K562 (cell line): Measurements from ENCODE around the gene ZFX. TPM values are rescaled to one million over a fixed set of nuclear protein-coding genes. Genes with fewer than 3 reads are reported as not detected.

Experiments used
- ATAC-seq: fragments of 200-7000 bp; cut with Tn5 transposase; 3 replicates; pipeline ENCODE4 v1.9.1; 2020; ENCODE audit warnings: moderate library complexity
- BruUV-seq: library from RNA; stranded (reverse); fragments of 400-500 nt; replicated peaks from 2 replicates; lab custom pipeline; 2021; lab: Mats Ljungman, UMichigan
- CTCF ChIA-PET: fragments of 300-600 bp; formaldehyde crosslinking; extraction: SDS; loops from one replicate; lab custom pipeline; 2021; ENCODE audit warnings: low intra/inter-chr PET ratio; lab: Yijun Ruan, JAX
- POLR2A ChIA-PET: fragments of 300-600, 350-650 bp; sonication (Branson Sonifier 250); formaldehyde crosslinking; extraction: SDS; loops from one replicate; lab custom pipeline; 2021; ENCODE audit warnings: antibody characterized with exemption, inconsistent platforms; lab: Yijun Ruan, JAX
- DNase-seq, 4 experiments: peaks; one replicate each; pipeline versions ENCODE4 v3.0.0 to v3.0.0-alpha.2; 2011 to 2018; ENCODE audit warnings: low spot score in 3 of 4, mixed read lengths in 3 of 4; ENCODE audit errors: extremely low read depth in 1 of 4
- FAIRE-seq: peaks from 2 replicates; lab custom pipeline; 2011; peaks lifted over from hg19 to GRCh38; lab: Jason Lieb, UNC
- H2AFZ ChIP-seq: 2 replicates; pipeline ENCODE4 v1.6.0; 2011; ENCODE audit warnings: low read depth, low read length, control low read depth, inconsistent platforms
- H3K27ac ChIP-seq: fragments of 200-600 bp; 3 replicates; pipeline ENCODE4 v1.8.0; 2011; ENCODE audit warnings: low read depth, mild to moderate bottlenecking, control low read depth, inconsistent platforms, low read length, moderate library complexity, mixed read lengths; ENCODE audit errors: extremely low read depth
- H3K27me3 ChIP-seq, 2 experiments: fragments of 300-600 bp in 1 of 2; 2 replicates in 1 of 2; 3 replicates in 1 of 2; pipeline versions ENCODE4 v1.6.0 to v1.8.0; 2011; ENCODE audit warnings: inconsistent platforms in 2 of 2, low read length in 2 of 2, mild to moderate bottlenecking in 1 of 2, mixed read lengths in 1 of 2, moderate library complexity in 1 of 2; ENCODE audit not compliant: control insufficient read depth in 2 of 2, insufficient read depth in 2 of 2
- H3K36me3 ChIP-seq: fragments of 300-600 bp; 3 replicates; pipeline ENCODE4 v1.8.0; 2011; ENCODE audit warnings: mild to moderate bottlenecking, low read length, inconsistent platforms; ENCODE audit not compliant: control insufficient read depth, insufficient read depth
- H3K4me1 ChIP-seq, 2 experiments: fragments of 200-600 bp in 1 of 2; replicated peaks in 1 of 2; 2 replicates in 1 of 2; 3 replicates in 1 of 2; pipeline versions ENCODE4 v1.5.1 to v1.8.0; 2011; ENCODE audit warnings: inconsistent platforms in 2 of 2, low read length in 2 of 2, mild to moderate bottlenecking in 1 of 2, mixed read lengths in 1 of 2, moderate library complexity in 1 of 2; ENCODE audit not compliant: control insufficient read depth in 2 of 2, insufficient read depth in 2 of 2
- H3K4me2 ChIP-seq: 2 replicates; pipeline ENCODE4 v1.6.1; 2011; ENCODE audit warnings: low read length, control low read depth, inconsistent platforms, mixed read lengths; ENCODE audit not compliant: insufficient read depth
- H3K4me3 ChIP-seq: fragments of 200-600 bp; sonication (generic), shearing (Covaris generic); 2 replicates; pipeline ENCODE4 v1.5.1; 2016; ENCODE audit warnings: control low read depth, inconsistent platforms
- H3K79me2 ChIP-seq: fragments of 200-600 bp; 3 replicates; pipeline ENCODE4 v1.8.0; 2011; ENCODE audit warnings: low read length, inconsistent platforms; ENCODE audit not compliant: control insufficient read depth, insufficient read depth
- H3K9ac ChIP-seq, 2 experiments: 2 replicates each; pipeline versions ENCODE4 v1.6.0 to v1.6.1; 2011; ENCODE audit warnings: low read depth in 2 of 2, low read length in 2 of 2, control low read depth in 1 of 2, inconsistent platforms in 1 of 2, mild to moderate bottlenecking in 1 of 2, mixed read lengths in 1 of 2; ENCODE audit not compliant: insufficient read depth in 1 of 2
- H3K9me1 ChIP-seq: one replicate; pipeline ENCODE4 v1.6.0; 2011; ENCODE audit warnings: inconsistent platforms, mild to moderate bottlenecking, low read length, moderate library complexity; ENCODE audit not compliant: control insufficient read depth, insufficient read depth
- H3K9me3 ChIP-seq: replicated peaks from 2 replicates; pipeline ENCODE4 v1.5.1; 2011; ENCODE audit warnings: low read depth, low read length, inconsistent platforms; ENCODE audit not compliant: control insufficient read depth, insufficient read depth
- H4K20me1 ChIP-seq: replicated peaks from 2 replicates; pipeline ENCODE4 v1.6.1; 2011; ENCODE audit warnings: low read length, inconsistent platforms, mixed read lengths; ENCODE audit not compliant: control insufficient read depth, insufficient read depth
- ATF2 ChIP-seq: sonication (generic); formaldehyde crosslinking; IDR thresholded peaks from 2 replicates; pipeline ENCODE4 v1.8.1; 2022; ENCODE audit warnings: missing genetic modification reagents
- CBX3 ChIP-seq, 2 experiments: IDR thresholded peaks; 1 replicate in 1 of 2; 2 replicates in 1 of 2; pipeline ENCODE4 v1.6.1; 2012; ENCODE audit warnings: inconsistent platforms in 2 of 2, low read length in 2 of 2, borderline replicate concordance in 1 of 2, control low read depth in 1 of 2
- CLOCK ChIP-seq: fragments of 250-450 bp; sonication (Bioruptor Pico); IDR thresholded peaks from 2 replicates; pipeline ENCODE4 v1.4.0; 2020; ENCODE audit warnings: mild to moderate bottlenecking, moderate library complexity, borderline replicate concordance
- HMG20B ChIP-seq: fragments of 250-450 bp; sonication (Bioruptor Pico); IDR thresholded peaks from 2 replicates; pipeline ENCODE4 v1.5.0; 2021; ENCODE audit warnings: mild to moderate bottlenecking
- MIER1 ChIP-seq: fragments of 450-650 bp; IDR thresholded peaks from 2 replicates; pipeline ENCODE4 v1.6.1; 2016; ENCODE audit warnings: antibody characterized with exemption, mild to moderate bottlenecking, low read depth
- NRF1 ChIP-seq, 2 experiments: fragments of 450-650 bp; IDR thresholded peaks in 1 of 2; conservative IDR thresholded peaks in 1 of 2; 2 replicates each; pipeline ENCODE4 v1.6.1; 2014; ENCODE audit warnings: mild to moderate bottlenecking in 2 of 2
- RBM17 ChIP-seq: fragments of 200-400 bp; formaldehyde crosslinking; IDR thresholded peaks from 2 replicates; pipeline ENCODE4 v1.6.1; 2017; ENCODE audit warnings: low read depth, mild to moderate bottlenecking, low read length, borderline replicate concordance
- RBM39 ChIP-seq: fragments of 200-400 bp; formaldehyde crosslinking; optimal IDR thresholded peaks from 2 replicates; pipeline ENCODE3; 2018; ENCODE audit warnings: low read depth, low read length
- TAF15 ChIP-seq: fragments of 200-400 bp; formaldehyde crosslinking; IDR thresholded peaks from 2 replicates; pipeline ENCODE4 v1.6.1; 2017; ENCODE audit warnings: mild to moderate bottlenecking, low read depth, low read length, moderate library complexity
- TFE3 ChIP-seq: fragments of 450-650 bp; formaldehyde crosslinking; IDR thresholded peaks from 2 replicates; pipeline ENCODE4 v1.4.0; 2020; ENCODE audit warnings: mild to moderate bottlenecking, mixed read lengths
- ZNF212 ChIP-seq: fragments of 450-650 bp; formaldehyde crosslinking; IDR thresholded peaks from 2 replicates; pipeline ENCODE4 v1.4.0; 2020; ENCODE audit warnings: mild to moderate bottlenecking
- ZNF280B ChIP-seq: fragments of 250-450 bp; sonication (Bioruptor Pico); IDR thresholded peaks from 2 replicates; pipeline ENCODE4 v1.5.1; 2021; ENCODE audit warnings: mild to moderate bottlenecking
- WGBS: fragments of 100-300 bp; shearing (Covaris generic); methylation state at CpG from one replicate; pipeline ENCODE4 v1.1.6; 2016; ENCODE audit warnings: low coverage, mixed read lengths; ENCODE audit not compliant: insufficient coverage; ENCODE audit errors: missing lambda C conversion rate; 5-methylcytosine and 5-hydroxymethylcytosine counted together
- in situ Hi-C: fragments of 300-500 bp; cut with MboI; formaldehyde crosslinking; loops from 4 replicates; pipeline ENCODE4 v1.15.0; 2018; ENCODE audit warnings: inconsistent platforms, mixed read lengths
- intact Hi-C: fragments of 100-400 bp; cut with micrococcal nuclease; formaldehyde crosslinking; loops from 2 replicates; pipeline ENCODE4 v1.14.2; 2022
- polyA plus RNA-seq, 8 experiments: library from polyadenylated mRNA; depleted of rRNA in 4 of 8; stranded (reverse) in 5 of 8; unstranded in 3 of 8; fragments of >200 nt; fragmentation: Nextera tagmentation in 2 of 8; fragmentation: Illumina TruSeq in 1 of 8; extraction: Ambion mirVana in 2 of 8; extraction: Trizol in 1 of 8; gene quantifications; 2 replicates each; pipeline versions ENCODE4 v1.2.1 to v1.2.3, GENCODE V29; 2011 to 2014; ENCODE audit warnings: inconsistent platforms in 1 of 8, missing spikeins in 1 of 8
- total RNA-seq, 7 experiments: library from RNA; depleted of rRNA in 6 of 7; stranded (reverse); fragments of >200 nt in 6 of 7; fragmentation: Illumina TruSeq in 2 of 7; extraction: Trizol in 2 of 7; gene quantifications; 2 replicates each; pipeline versions ENCODE4 v1.2.1 to v1.2.3, GENCODE V29; 2011 to 2021; ENCODE audit warnings: low replicate concordance in 1 of 7

The ZFX gene
- total and polyA plus RNA-seq, 9 of the 15 experiments (the other 6 are each of a cell fraction or from before 2014, with no cell fraction given), result 5.3 to 25.2 (median 11.4) TPM

GRCh38 chrX:24156177-24156576 lies 6.6 kb downstream of the ZFX start (continued):
- TF ChIP-seq TFE3, result no peak
- no peak for TF ChIP-seq TAF15
- no peak for TF ChIP-seq HMG20B (CRISPR knock-in tag)
- no peak for TF ChIP-seq ZNF280B

GRCh38 chrX:24158881-24159280 lies 9.4 kb downstream of the ZFX start:
- Histone ChIP-seq H3K27ac (no peak overlapping the region), H3K4me3 (no peak overlapping the region), H3K9me3 (no peaks in the 10 kb centered on the region), H3K36me3 (peaks cover 40% of the 10 kb centered on the region; the same call in 2 of the 3 replicates), H3K4me2 (no peak overlapping the region), H3K9me1 (no peaks in the 10 kb centered on the region), H3K79me2 (peaks cover 97% of the 10 kb centered on the region), H2AFZ (no peak overlapping the region), H3K9ac (no peak overlapping the region), H4K20me1 (0 out of 2 replicates have a peak, but pooled peaks cover 2% of the 10 kb centered on the region), H3K4me1 (no peaks in the 10 kb centered on the region; a peak in 1 of 5 replicates), H3K27me3 (no peaks in the 10 kb centered on the region)
- TF ChIP-seq RBM17 (no peak), RBM39 (no peak), ATF2 (no peak), ZNF212 (no peak), CLOCK (CRISPR knock-in tag) (no peak), NRF1 (conservative IDR thresholded peaks at IDR 0.05 in 1 of 2, IDR thresholded peaks at IDR 0.05 in 1 of 2) (no peak), CBX3 (IDR thresholded peaks at IDR 0.05; ENCODE audit: borderline replicate concordance in 1 of 2, low read length in 2 of 2) (no peak), MIER1 (no peak)
- in situ Hi-C loops, result no loop called here
- intact Hi-C loops, result no loop called here
- DNase-seq (no peak), FAIRE-seq (no peak), ATAC-seq (no peak)
- ChIA-PET POLR2A (interaction anchor here (0.7 to 1.3 kb wide), 2 partner anchors 13 to 420 kb away, joined by 3 to 4 read pairs; no protein-coding TSS in a partner anchor), CTCF (no interaction called here)
- no TSS peak for BruUV-seq
- 96% methylated on average over 4 of the region's 4 CpGs for WGBS
